Activated CD4-positive, alpha-beta T cell treated with anti-CD3 and anti-CD28 coated beads, Interleukin-2, amount 50 U/mL, for 24 hours (primary cell): Measurements from ENCODE around the gene BRIX1.
"Not testable (repeated sequence)": the region's sequence is repeated elsewhere in the genome, so short reads cannot be mapped to it uniquely, and the experiment has no call there.

Experiments
- DNase-seq, 2 donors: peaks; one replicate each; pipeline ENCODE4 v3.0.0-alpha.2; 2020; ENCODE audit warnings: low read depth in 1 of 2, low spot score in 1 of 2

The BRIX1 gene

DNA sequence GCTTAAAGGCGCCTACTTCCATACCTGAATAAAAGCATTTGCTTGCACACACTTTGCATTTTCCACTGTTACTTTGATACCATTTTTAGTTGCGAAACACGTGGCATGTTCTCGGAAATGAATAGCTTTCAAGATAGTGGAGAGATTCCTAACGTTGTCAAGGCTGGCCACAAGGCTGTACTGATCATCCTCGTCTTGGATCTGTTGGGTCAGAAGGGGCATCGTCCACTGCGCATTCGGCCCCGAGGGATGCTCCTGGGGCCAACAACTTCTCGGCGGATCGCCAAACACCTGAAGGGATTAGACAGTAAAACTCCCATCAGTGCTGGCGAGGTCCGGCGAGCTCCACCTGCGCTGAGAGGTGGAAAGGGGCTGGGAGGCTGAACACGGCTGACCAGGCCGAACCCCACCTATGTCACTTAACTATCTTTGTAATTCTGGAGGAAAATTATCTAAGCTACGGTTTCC is 806 bp upstream of the BRIX1 start:
- peak in 1 of 2 donors; percentile 9 for DNase-seq

DNA sequence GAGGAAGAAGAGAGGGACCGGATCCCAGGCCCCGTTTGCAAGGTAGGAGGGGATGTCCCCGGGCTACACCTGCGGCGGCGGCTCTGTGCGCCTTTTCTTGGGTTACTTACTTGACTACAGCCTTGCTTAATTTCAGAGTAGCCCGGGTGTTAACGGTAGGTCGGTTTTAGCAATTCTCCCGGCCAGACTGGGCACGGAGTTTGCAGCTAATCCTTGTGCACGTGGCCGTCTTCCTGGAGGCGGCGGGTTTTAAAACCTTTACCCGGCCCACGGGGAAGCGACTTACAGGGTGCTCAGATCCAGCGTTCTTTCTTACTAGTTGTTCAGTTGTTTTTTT is 313 bp downstream of the BRIX1 start:
- DNase-seq = no peak

DNA sequence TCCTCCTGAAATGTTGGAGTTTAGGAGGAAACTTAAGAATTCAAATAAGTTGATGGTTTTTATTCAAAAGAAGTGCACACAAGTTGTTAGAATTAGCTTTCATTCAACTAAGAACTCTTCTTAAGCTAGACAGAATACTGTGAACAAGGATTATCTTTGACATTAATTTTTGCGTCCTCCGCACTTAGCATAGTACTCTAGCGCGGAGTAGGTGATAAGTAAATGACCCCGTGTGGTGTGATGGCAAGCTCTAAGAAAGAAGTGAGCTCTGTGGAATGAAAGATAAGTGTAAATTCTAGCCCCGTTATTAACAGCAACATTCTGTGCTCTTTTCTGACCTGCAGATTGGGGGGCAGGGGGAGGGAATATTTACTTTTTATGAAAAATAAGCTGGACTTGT is 1.0 kb downstream of the BRIX1 start:
- no peak for DNase-seq

DNA sequence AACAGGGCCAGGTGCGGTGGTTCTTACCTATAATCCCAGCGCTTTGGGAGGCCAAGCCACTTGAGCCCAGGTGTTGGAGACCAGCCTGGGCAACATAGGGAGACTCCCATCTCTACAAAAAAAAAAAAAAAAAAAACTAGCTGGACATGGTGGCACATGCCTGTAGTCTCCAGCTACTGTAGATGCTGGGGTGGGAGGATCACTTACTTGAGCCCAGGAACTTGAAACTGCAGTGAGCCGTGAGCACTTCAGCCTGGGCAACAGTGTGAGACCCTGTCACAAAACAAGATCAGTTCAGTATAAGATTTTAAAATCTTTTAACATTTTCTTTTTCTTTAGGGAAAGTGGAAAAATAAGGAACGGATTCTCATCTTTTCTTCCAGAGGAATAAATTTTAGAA is 2.5 kb downstream of the BRIX1 start:
- no peak for DNase-seq

DNA sequence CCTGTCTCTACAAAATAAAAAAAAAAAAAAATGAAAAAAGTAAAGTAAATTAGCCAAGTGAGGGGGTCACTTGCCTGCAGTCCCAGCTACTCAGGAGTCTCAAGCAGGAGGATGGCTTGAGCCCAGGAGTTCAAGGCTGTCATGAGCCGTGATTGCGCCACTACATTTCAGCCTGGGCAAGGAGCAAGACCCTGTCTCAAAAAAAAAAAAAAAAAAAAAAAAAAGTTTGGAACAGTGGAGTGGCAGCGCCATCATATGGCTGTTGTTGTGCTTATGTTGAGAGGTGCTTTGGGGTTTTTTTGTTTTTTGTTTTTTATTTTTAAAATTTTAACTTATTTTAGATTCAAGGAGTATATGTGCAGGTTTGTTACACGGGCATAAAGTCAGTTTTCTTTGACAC is 3.6 kb downstream of the BRIX1 start:
- DNase-seq = no peak

DNA sequence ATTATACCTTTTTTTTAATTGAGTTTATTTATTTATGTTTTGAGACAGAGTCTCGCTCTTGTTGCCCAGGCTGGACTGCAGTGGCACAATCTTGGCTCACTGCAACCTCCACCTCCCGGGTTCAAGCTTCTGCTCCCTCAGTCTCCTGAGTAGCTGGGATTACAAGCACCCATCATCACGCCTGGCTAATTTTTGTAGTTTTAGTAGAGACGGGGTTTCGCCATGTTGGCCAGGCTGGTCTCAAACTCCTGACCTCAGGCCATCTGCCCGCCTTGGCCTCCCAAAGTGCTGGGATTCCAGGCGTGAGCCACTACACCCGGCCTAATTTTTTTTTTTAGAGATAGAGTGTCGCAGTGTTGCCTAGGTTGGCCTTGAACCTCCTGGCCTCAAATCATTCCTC is 7.7 kb downstream of the BRIX1 start:
- not testable (repeated sequence) for DNase-seq

DNA sequence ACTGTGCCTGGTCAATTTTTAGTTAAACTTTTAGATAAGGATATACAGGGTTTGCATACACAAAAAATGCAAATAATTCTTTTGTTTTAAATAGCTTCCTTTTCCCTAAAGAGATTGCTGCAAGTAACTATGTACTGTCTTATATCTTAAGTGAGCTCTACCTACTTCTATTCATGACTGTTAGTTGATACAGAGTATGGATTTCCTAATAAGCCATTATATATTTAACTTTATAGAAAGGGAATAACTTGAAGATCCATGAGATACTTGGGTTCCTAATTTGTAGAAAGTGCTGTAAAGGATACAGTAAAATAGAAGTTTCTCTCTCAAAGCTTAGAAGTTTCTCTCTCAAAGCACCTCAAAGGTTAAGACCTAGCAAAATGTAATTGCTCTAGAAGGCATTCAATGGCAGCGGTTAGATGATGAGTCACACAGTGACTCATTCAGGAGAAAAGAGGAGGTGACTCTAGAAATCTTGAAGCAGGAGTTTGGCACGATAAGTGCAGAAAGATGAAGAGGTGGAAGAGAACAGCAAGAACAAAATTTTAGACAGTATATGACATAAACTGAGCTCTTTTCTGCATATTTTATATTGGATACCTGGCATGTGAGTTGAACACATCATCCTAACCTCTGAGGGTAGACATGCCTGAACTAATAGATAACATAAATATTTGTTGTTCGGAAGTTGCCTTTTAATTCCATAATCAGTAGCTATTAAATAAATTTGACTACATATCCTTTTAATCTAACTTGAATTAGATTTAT is 8.4 kb downstream of the BRIX1 start:
- peak in 1 of 2 donors; percentile 57 for DNase-seq

GRCh38 chr5:34924462-34924765 is 8.9 kb downstream of the BRIX1 start:
- no peak for DNase-seq

GRCh38 chr5:34926318-34926888 is 10.9 kb downstream of the BRIX1 start:
- no peak for DNase-seq

- DNase-seq = no peak
These were observed 12.3 kb downstream of the BRIX1 start for GRCh38 chr5:34927785-34928184.

- no peak for DNase-seq
These were observed 12.8 kb downstream of the BRIX1 start for GRCh38 chr5:34928267-34928666.

- peak; percentile 96 for DNase-seq
These were observed 13.7 kb downstream of the BRIX1 start, which contains the start of gene DNAJC21 for GRCh38 chr5:34929134-34929719. TSS of gene DNAJC21 (plus strand) at chr5:34929559. CDS start at chr5:34929820, 261 bp downstream.

GRCh38 chr5:34929720-34930461 is 14.4 kb downstream of the BRIX1 start:
- peak; percentile 54 to 68 for DNase-seq

DNA sequence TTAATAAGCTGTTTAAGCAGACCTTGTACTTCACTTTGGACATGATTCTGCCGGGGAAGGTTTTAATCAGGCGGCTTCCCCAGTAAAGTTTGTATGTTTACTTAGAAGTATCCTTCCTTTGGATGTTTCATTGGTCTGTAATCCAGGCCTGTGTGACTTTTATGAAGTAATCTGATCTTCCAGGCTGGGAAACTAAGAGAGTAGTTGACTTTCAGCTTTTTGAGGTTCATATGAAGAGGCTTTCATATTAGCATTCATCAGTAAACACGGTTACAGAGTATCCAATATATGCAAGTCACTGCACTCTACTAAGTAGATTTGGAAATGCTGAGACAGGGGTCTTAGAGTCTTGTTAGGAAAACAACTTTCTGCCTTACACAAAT is 14.9 kb downstream of the BRIX1 start:
- DNase-seq = no peak

- DNase-seq = no peak
These were observed 15.4 kb downstream of the BRIX1 start for GRCh38 chr5:34930870-34931269.

DNA sequence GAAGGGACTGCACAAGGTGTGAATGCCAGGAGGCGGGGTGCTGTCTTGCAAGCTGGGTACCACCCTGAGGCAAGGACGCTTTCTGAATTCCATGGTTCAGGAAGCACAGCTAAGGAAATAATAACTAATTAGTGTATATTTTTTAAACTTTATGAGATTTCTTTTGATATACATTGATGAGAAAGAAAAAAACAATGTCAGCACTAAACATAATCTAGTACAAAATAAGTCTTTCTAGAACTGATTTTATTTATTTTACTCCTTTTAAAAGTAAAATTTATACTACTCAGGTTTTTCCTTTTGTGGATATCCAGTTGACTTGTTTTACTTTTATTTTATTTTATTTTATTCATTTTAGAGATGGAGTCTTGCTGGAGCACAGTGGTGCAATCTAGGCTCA is 17.4 kb downstream of the BRIX1 start:
- DNase-seq = no peak

GRCh38 chr5:34941936-34942335 is 26.4 kb downstream of the BRIX1 start:
- no peak for DNase-seq

DNA sequence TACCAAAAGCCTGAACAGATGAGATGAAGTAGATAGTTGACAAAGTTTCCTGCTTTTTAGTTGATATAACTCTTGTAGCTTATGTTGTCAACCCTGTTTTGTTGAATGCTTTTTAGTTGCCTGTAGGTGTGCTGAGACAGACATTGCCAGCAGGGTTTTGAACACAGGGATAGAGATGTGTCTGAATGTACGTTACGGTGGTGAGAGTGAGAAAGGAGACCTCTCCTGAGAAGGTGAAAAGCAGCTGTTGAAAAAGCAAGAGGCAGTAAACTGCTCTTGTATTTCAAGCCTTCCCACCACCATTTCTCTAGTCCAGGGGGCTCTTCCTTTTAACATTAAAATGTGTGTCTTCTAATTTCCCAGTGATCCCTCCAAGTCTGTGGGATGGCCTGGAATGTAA is 28.5 kb downstream of the BRIX1 start:
- DNase-seq = no peak

- DNase-seq = no peak
These were observed 29.0 kb downstream of the BRIX1 start for GRCh38 chr5:34944460-34945047.

- DNase-seq = no peak
These were observed 41.8 kb downstream of the BRIX1 start for GRCh38 chr5:34957321-34957720.

- DNase-seq = no peak
These were observed 42.6 kb downstream of the BRIX1 start for GRCh38 chr5:34957857-34958690.
